NCI-H1417 treated with DMSO at 0.1 percent for 48 hours (cell line): ENCODE data around the gene THSD7B.
"Not testable (repeated sequence)": the region's sequence is repeated elsewhere in the genome, so short reads cannot be mapped to it uniquely, and the experiment has no call there.

Experiments
- DNase-seq: peaks from one replicate; lab custom pipeline; 2025; lab: John Stamatoyannopoulos, UW

The THSD7B gene

DNA sequence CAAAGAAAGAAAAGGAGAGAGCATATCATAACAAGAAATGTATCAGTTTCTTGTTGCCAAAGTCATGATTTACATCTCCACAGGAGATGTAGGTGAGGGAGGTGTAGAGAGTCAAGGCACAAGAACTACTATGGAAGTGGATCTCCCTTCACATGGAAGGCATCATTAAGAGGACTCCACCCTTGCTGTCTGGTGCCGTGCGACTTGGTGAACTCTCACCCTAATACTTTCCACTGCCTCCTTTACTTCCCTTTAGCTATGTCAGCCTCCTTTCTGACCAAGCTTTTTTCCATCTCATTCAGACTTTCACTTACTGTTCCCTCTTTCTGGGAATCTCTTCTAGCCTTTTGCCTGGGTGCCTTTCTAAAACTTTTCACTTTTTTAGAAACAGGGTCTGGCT lies 490.0 kb downstream of the THSD7B start:
- DNase-seq: no peak

DNA sequence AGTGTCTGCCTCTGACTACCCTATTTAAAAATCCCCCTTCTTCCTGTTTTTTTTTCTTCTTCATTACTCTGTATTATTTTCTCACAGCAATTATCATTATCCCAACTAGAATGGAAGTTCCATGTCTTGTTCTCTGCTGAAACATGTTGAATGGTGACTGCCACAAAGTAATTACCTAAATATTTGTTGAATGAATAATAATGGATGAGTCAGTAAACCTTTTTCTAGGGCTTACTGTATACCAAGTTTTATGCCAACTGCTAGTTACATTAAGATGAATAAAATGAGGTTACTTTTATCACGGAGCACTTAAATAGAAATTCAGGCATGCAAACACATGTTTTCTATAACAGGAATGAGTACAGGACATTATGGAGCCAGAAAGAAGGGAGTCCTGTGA lies 490.6 kb downstream of the THSD7B start:
- no peak for DNase-seq

DNA sequence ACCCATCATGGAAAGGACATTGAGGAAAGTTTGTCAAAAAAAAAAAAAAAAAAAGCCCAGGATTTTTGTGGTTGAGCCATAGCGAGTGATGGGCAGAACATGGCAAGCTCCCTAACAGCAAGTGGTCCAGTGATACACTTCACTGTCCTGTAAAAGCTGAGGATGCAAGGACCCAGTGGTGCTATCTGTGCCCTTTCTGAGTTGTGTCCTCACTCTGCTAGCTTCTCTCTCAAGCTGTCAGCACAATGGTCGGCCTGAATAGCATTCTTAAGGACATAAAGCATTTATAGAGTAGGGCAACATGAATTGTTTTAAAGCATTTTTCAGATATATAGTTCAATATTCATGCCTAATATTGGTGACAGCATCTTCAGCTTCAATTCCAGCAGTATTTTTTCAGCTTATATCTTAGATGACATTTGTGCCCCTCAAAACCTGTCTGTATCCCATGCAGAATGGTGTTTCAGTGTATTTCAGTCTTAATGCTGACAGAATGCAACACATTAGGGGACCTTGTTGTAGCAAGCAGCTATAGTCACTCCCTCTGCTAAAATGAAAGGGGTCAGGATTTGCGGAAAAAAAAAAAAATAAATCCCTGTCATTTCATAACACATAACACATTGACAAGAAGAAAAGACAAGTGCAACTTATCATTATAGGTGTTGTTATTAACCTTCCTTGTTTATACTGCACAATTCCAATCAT lies 496.7 kb downstream of the THSD7B start:
- no peak for DNase-seq

DNA sequence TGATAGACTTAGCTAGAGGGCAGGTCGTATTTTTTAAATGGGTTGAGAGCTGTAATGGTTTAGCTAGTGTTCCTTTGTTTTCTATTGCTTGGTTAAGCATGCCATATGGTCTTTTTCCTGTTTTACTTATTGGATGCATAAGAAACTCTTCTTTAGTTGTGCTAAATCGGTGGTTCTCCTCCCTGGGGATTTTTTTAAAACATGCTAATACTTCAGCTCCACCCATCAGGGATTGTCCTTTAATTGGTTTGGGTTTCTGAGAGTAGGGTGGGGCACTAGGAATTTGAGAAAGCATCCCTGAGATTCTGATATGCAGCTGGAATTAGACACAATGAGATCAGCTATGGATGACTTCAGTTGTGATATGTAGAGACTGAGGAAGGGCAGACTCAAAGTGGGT lies 497.2 kb downstream of the THSD7B start:
- no peak for DNase-seq

DNA sequence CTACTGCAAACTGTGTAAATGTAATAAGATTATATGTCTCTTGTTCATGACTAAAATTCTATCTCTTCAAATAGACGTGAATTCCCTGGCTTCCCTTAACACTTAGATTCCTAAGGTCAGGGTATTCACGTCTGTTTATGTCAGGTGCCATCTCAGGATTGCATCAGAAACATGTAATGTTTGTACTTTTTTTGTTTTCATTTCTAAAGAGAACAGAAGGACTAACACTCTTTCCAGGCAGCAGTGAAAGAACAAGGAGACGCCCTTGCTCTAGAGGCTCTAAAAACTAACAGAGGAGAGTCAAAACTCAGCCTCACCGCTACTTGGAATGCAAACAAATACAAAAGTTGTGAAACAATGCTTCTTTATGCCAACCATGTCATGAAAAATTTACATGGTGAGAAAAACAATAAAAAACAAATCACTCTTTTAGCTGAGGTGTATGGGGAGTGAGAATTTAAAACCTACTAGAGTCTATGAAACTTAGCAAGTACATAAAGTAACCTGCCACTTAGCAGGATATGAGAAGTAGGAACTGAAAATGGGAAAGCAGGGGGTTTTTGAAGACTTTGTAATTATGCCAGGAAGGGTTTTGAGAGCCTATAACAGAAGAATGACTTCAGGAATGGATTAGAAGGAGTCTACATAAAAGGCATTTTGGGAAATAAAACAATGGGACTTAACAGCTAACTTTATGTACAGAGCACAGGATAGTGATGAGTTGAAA lies 522.7 kb downstream of the THSD7B start:
- DNase-seq: no peak

DNA sequence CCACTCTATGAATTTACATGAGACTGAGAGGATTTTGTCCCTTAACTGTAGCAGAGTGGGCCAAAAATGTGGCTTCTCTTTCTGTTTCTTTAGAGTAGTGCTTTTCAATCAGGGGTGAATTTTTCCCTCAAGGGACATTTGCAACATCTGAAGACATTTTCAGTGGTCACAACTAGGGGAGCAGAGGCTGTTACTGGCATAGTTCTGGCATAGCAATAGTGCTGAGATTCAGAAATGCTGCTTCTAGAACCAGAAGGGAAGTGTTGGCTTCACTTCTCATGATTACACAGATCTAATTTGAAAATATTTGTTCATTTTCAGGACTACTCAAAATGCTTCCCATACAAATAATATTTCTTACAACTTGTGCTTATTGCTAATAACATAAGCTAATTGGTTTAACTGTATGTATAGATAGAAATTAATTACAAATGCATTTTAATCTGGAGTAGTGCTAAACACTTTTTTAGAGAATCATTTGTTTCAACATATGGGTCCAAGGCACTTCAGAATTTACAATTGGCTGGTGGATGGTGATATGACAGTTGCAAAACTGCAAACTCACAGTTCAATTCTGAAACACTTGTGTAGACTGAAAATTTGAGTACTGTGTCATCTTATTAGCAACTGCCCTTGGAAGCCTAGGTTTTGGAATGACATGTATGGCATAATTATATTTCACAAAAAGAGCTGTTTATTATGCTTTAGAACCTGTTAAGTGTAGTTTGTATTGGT lies 526.7 kb downstream of the THSD7B start:
- no peak for DNase-seq

DNA sequence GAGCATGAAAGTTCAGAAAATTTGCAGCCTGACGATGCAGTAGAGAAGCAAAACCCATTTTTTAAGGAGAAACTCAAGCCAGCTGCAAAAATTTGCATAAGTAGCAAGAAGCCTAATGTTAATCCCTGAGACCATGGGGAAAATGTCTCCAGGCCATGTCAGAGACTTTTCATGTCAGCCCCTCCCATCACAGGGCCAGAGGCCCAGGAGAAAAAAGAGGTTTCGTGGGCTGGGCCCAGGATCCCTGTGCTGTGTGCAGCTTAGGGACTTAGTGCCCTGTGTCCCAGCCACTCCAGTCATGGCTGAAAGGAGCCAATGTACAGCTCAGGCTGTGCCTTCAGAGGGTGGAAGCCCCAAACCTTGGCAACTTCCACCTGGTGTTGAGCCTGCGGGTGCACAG lies 533.0 kb downstream of the THSD7B start:
- no peak for DNase-seq

DNA sequence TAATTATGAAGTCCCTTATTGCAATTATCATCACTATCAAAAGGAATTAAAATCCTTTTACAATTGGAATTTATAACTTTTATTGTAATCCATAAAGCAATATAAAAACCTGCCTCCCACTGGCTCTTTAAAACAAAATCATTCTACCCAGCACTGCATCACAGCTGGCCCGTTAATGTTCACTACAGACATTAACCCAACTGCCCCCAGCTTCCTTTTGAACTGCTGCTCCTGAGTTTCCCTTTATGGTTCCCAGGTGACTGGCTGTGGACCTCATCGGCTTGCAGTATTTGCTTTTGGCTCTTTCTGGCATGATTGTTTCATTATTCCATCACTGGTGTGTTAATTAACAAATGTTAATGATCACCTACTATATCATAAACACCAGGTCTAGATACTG lies 535.6 kb downstream of the THSD7B start:
- no peak for DNase-seq

DNA sequence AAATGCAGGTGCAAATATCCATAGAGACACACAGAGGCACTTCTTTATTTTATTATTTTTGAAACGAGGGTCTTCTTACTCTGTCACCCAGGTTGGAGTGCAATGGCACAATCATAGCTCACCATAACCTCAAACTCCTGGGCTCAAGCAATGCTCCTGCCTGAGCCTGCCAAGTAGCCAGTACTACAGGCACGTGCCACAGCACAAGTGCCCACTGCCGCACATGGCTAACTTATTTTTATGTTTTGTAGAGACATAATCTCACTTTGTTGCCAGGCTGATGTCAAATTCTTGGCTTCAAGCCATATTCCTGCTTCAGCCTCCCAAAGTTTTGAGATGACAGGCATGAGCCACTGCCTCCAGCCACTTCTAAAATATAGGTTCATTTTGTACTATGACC lies 537.6 kb downstream of the THSD7B start:
- no peak for DNase-seq

DNA sequence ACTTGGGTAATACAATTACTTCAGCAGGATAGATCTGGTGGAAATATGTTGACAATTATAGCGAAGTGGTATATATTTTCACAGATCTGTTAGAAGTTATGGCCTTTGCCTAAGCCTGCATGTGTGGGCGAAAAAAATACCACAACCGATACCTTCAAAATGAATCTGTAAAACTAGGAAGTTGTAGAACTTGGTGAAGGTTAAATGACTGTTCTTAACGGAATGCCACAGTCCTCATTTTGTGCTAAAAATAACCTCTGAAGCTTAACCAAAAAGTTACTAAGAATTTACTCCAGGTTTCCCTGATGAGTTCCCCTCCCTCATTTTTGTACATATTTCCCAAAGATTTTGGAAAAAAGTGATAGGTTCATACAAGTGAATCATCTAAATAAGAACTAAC lies 550.7 kb downstream of the THSD7B start:
- DNase-seq: no peak

DNA sequence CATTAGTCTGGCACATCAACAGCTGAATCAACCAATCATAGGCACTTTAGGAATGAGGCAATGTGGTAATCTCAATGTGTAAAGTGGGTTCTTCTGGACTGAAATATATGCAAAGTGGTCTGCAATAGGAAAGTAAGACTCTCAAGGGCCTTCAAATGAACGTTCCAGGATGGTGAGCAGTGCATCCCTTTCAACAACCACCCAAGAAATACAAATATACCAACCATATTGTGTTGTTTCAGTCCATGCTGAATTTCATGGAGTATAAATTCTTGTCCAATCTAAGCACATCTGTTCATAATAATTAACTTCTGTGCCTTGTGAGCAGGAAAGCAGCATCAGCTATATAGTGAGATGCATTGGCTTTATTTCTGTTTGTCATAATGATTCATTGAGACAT lies 556.2 kb downstream of the THSD7B start:
- no peak for DNase-seq

DNA sequence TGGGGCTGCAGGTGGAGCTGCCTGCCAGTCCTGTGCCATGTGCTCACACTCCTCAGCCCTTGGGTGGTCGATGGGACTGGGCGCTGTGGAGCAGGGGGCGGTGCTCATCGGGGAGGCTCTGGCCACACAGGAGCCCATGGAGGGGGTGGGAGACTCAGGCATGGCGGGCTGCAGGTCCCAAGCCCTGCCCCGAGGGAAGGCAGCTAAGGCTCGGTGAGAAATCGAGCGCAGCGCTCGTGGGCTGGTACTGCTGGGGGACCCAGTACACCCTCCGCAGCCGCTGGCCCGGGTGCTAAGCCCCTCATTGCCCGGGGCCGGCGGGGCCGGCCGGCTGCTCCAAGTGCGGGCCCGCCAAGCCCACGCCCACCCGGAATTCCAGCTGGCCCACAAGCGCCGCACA lies 566.2 kb downstream of the THSD7B start:
- not testable (repeated sequence) for DNase-seq

DNA sequence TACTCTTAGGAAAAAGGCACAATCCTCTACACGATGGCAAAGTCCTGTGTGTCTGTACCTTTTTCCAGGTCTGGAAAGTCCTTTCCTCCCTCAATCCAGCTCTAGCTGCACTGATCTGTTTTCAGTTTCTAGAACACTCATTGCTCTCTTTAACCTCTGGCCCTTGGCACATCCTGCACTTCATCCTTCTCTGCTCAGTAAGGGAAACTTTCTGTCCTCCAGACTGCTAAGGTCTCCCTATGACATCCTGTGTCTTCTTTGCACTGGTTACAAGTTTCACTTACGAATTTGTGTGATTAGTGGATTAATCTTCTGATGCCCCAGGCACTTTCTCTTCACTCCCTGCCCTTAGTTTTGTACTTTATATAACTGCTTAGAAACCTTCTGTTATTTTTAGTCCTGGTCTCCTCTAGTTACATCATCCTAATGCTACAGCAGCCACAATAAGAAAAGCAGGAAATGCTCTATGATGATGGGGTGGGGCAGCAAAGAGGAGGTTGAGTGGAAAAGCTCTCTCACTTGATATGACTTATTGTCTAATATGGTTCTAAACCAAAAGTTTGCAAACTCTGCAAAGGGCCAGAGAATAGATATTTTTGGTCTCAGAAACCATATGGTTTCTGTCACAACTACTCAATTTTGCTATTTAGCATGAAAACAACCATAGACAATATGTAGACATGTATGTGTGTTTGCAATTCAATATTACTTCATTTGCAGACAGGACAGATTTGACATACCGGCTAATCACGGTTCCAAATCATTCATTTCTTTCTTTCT lies 568.2 kb downstream of the THSD7B start:
- no peak for DNase-seq

DNA sequence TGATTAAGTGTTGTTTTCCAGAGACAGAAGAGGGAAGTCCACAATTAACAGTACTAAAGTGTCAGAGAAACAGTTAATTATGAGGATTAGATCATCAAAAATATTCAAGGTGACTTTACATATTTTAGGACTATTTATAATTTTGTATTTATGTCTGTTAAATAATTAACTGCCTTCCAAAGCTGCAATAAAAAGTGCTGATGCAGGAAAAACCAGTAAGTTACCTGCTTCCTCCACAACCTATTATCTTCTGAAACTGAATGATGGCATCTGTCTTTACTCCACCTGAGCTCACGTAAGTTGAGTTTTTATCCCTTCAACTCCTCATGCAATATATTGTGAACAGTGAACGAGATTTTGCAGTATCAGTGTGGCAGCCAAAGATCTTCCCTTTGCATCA lies 570.7 kb downstream of the THSD7B start:
- DNase-seq: no peak

DNA sequence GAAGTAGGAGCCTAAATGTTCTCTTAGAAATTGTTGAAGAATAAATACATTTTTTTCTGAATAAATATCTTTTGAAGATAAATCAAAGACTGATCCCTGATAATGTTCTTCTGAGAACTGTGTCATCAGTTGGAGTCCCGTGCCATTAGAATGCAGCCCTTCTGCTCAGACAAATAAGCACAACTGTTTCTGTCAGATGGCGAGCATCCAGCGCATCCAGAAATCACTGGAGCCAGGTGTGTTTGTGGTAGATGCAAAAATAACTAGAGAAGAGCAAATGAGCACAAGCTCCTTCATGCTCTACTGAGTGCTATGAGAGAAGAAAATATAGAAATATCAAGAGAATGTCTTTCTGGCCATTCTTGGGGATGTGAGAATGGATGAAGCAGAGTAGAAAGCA lies 573.7 kb downstream of the THSD7B start:
- DNase-seq: no peak

DNA sequence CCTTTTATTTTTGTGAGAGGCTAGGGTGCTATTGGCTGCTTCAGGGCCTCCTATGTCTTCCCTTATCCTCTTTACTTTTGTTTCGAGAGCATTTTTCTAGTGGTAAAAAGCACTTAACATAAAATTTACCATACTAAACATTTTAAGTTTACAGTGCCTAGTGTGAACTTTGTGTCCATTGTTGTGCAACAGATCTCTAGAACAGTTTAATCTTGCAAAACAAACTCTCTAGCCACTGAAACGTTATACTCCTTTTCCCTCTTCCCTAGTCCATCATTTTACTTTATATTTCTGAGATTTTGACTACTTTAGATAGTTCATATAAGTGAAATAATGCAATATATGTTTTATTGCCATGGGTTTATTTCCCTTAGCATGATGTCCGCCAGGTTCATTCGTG lies 580.6 kb downstream of the THSD7B start:
- DNase-seq: no peak

DNA sequence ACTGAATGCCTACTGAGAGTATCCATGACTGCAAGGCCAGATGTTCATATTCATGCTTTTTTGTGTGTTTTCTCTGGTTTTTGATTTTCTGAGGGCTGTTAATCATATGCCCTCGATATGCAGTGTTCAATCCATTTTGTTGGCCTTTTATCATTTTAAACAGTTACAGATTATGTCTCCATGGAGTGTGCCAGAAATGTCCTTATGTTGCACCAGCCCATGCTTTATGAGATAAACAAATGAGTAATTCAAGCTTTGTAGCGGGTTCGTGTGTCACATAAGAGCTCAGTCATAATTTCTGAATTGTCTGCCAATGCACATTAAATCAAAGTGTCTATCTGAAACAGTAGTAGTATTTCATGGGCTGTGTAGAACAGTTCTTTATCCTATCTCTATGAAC lies 583.0 kb downstream of the THSD7B start:
- no peak for DNase-seq

DNA sequence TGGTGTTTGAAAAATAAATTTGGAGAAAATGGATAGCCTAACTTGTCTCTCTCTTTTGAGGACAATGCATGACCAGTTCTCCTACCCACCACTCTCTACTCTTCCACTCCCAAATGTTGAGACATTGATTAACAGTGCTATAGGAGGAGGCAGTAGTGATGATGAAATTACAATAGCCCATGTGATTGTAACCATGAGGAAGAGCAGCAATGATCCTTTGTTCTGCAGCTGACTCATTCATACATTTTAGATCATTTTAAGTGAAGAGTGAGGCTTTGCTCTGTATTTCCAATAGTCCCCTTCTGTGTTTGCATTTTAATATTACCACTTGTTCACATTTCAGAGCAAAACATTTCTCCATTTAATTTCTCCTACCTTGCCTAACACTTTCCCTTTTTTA lies 592.3 kb downstream of the THSD7B start:
- no peak for DNase-seq

DNA sequence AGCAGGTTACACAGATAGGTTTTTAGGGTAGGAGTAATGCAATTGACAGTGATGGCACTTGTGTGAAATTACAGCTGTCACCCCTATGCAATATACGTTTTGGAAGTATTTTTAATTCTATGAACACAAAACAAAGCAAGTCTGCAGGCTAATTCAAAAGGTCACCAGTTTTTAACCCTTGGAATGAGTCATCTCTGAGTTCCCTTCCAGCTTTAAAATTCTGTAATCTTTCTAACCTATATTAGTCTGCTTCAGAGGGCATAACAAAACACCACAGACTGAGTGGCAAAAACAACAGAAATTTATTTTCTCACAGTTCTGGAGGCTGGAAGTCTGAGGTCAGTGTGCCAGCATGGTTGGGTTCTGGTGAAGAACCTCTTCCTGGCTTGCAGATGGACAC lies 602.0 kb downstream of the THSD7B start:
- DNase-seq: no peak

DNA sequence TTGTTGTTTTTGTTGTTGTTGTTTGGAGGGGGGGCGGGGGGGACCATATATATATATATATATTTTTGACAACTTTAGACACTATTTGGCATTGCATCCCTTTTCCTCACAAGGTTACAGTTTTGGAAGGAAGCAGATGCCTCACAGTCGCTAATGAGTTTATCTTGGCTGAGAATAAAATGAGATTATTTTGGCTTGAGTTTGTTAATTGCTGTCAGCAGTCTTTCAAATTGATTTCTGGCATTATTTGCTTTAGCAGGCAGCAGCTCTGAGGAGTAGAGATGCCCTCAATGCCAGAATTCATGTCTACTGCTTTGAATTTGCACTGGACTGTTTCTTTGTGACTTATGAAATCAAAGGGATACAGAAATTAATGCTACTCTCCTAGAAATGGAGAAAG lies 603.8 kb downstream of the THSD7B start:
- DNase-seq: no peak

DNA sequence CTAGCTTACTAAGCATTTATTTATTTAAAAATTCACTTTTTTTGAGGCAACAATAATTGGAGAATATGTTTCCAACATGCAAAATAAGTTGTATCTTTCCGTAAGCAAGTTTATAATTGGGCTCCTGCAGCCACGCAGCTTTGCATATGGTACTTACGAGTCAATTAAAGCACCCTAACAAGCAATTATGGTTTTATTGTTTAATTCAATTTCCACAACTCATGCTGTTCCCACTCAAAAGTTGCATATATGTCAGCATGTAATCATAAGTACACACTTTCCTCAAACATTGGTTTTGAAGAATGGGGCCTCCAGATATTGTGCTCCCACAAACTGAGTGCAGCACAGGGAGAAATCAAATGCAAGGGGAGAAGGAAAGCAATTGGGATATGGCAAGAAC lies 613.8 kb downstream of the THSD7B start:
- DNase-seq: no peak

DNA sequence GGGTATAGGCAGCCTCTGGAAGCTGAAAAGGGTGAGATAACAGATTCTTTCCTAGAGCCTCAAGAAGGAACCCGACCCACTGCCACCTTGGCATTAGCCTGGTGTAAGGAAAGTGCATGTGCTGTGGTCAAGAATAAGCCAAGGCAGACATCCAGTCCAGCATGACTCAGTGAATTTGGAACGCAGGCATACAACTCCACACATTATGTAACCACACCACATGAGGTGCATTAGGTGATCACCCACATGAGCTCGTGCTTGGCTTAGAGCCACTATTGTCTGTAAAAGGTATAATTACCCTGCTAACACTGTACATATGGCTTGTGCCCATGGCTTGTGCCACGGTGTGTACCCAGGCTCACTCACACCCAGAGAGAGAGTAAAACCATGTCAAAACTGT lies 615.3 kb downstream of the THSD7B start:
- no peak for DNase-seq

DNA sequence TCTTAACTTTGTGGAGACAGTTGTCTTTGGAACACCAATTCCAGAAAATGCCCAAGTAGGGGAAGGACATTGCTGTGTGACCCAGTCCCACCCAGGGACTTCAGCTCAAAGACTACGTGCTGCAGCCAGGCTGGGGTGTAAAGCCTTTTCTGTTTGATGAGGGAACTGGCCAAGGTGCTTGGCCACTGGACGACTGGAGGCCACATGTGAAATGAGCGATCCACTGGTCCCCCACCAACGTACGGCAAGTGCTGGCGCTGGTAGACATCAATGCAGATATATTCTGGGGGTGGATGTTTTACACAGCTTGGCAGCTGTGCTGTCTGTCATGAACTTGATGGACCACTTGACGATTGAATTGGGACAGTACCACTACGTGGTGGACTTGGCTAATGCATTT lies 616.4 kb downstream of the THSD7B start:
- no peak for DNase-seq
